HepG2 (cell line): ENCODE measurements around the gene ANKRD11. TPM values are rescaled to one million over a fixed set of nuclear protein-coding genes. Genes with fewer than 3 reads are reported as not detected.

ENCODE experiments used
- FOSL2 ChIP-seq: sonication (generic); formaldehyde crosslinking; IDR thresholded peaks from 2 replicates; pipeline ENCODE4 v1.4.0; 2020; ENCODE audit warnings: missing genetic modification reagents
- HNRNPH1 ChIP-seq: fragments of 200-400 bp; formaldehyde crosslinking; optimal IDR thresholded peaks from 2 replicates; pipeline ENCODE3; 2017; ENCODE audit warnings: mild to moderate bottlenecking, low read depth, low read length
- TBL1XR1 ChIP-seq: fragments of 150-350 bp; IDR thresholded peaks from 2 replicates; pipeline ENCODE4 v1.6.1; 2014; ENCODE audit warnings: borderline replicate concordance, low read length; ENCODE audit not compliant: partially characterized antibody
- THYN1 ChIP-seq: sonication (generic); formaldehyde crosslinking; IDR thresholded peaks from 2 replicates; pipeline ENCODE4 v1.8.1; 2023; ENCODE audit warnings: low read depth, mild to moderate bottlenecking, moderate library complexity, missing genetic modification reagents, borderline replicate concordance
- ZNF12 ChIP-seq: sonication (generic); formaldehyde crosslinking; IDR thresholded peaks from 2 replicates; pipeline ENCODE4 v1.5.0; 2020; ENCODE audit warnings: missing genetic modification reagents
- ZNF326 ChIP-seq: sonication (generic); formaldehyde crosslinking; IDR thresholded peaks from 2 replicates; pipeline ENCODE4 v1.4.0; 2020; ENCODE audit warnings: missing genetic modification reagents, borderline replicate concordance
- ZNF446 ChIP-seq: sonication (generic); formaldehyde crosslinking; IDR thresholded peaks from 2 replicates; pipeline ENCODE4 v1.5.0; 2020; ENCODE audit warnings: mild to moderate bottlenecking, missing genetic modification reagents
- ZNF510 ChIP-seq: sonication (generic); formaldehyde crosslinking; IDR thresholded peaks from 2 replicates; pipeline ENCODE4 v1.4.0; 2020; ENCODE audit warnings: low read depth, mild to moderate bottlenecking, missing genetic modification reagents
- ZNF749 ChIP-seq: sonication (generic); formaldehyde crosslinking; IDR thresholded peaks from 2 replicates; pipeline ENCODE4 v1.8.0; 2022; ENCODE audit warnings: mild to moderate bottlenecking, missing genetic modification reagents, moderate library complexity, borderline replicate concordance
- polyA plus RNA-seq, 8 experiments: library from polyadenylated mRNA; depleted of rRNA in 3 of 8; stranded (reverse) in 7 of 8; unstranded in 1 of 8; fragments of >200 nt; fragmentation: Illumina TruSeq in 4 of 8; extraction: Trizol in 4 of 8; gene quantifications; 2 replicates each; pipeline versions ENCODE4 v1.2.1 to v1.2.3, GENCODE V29; 2011 to 2016; ENCODE audit warnings: low read depth in 4 of 8, missing spikeins in 1 of 8, mixed read lengths in 1 of 8; ENCODE audit not compliant: insufficient read depth in 1 of 8
- total RNA-seq, 5 experiments: library from RNA; depleted of rRNA; stranded (reverse); fragments of >200 nt; fragmentation: Illumina TruSeq; extraction: Trizol; gene quantifications; 2 replicates each; pipeline ENCODE4 v1.2.3, GENCODE V29; 2016; ENCODE audit warnings: low read depth in 1 of 5
- TF ChIP-seq, protein P1 (sequence below), 2 experiments: sonication (generic) in 1 of 2; formaldehyde crosslinking in 1 of 2; IDR thresholded peaks; 2 replicates each; pipeline versions ENCODE4 v1.6.1 to v1.9.0; 2014 to 2022; ENCODE audit warnings: antibody characterized with exemption in 1 of 2, borderline replicate concordance in 1 of 2, inconsistent platforms in 1 of 2, low read depth in 1 of 2, missing genetic modification reagents in 1 of 2
- TF ChIP-seq, protein P2 (sequence below), 2 experiments: sonication (generic) in 1 of 2; formaldehyde crosslinking in 1 of 2; IDR thresholded peaks; 2 replicates each; pipeline versions ENCODE4 v1.4.0 to v1.6.1; 2018 to 2020; ENCODE audit warnings: missing genetic modification reagents in 2 of 2, borderline replicate concordance in 1 of 2, low read depth in 1 of 2, mild to moderate bottlenecking in 1 of 2, missing biosample characterization in 1 of 2
- TF ChIP-seq, protein P3 (sequence below): sonication (generic); formaldehyde crosslinking; IDR thresholded peaks from 2 replicates; pipeline ENCODE4 v1.4.0; 2020; ENCODE audit warnings: missing genetic modification reagents, mild to moderate bottlenecking, borderline replicate concordance
- TF ChIP-seq, protein P4 (sequence below): sonication (generic); formaldehyde crosslinking; IDR thresholded peaks from 2 replicates; pipeline ENCODE4 v1.9.0; 2022; ENCODE audit warnings: low read depth, missing genetic modification reagents
- TF ChIP-seq, protein P5 (sequence below): sonication (generic); formaldehyde crosslinking; IDR thresholded peaks from 2 replicates; pipeline ENCODE4 v1.5.1; 2020; ENCODE audit warnings: mild to moderate bottlenecking, moderate library complexity, missing genetic modification reagents

Gene ANKRD11
- total and polyA plus RNA-seq, 2 of the 13 experiments (the other 11 are each of a cell fraction or from before 2014, with no cell fraction given) = 21.4 to 38.4 TPM

DNA sequence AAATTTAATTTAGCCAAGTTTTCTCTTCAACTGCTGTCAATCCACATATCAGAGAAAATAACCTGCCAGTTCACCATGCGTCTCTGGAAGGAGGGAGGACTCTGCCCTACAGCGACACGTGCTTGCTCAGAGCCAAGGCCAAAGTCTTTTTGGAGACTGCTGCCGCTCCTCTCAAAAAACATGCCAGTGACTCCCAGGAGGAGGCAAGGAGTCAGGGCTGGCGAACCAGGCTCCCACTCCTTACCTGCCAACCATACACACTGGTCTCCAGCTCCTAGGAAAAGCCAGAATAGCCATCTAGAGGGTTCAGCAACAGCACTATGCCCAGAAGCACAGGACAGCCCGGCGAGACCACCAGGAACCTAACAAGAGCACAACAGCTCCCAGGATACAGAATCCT lies 73.0 kb downstream of the ANKRD11 start (continued):
- TF ChIP-seq ZNF749 = peak; percentile 40; the same call in 1 of the 2 replicates
- TF ChIP-seq FOSL2 (CRISPR knock-in tag) = no peak
- TF ChIP-seq HNRNPH1 = no peak
- TF ChIP-seq, protein P1, sequence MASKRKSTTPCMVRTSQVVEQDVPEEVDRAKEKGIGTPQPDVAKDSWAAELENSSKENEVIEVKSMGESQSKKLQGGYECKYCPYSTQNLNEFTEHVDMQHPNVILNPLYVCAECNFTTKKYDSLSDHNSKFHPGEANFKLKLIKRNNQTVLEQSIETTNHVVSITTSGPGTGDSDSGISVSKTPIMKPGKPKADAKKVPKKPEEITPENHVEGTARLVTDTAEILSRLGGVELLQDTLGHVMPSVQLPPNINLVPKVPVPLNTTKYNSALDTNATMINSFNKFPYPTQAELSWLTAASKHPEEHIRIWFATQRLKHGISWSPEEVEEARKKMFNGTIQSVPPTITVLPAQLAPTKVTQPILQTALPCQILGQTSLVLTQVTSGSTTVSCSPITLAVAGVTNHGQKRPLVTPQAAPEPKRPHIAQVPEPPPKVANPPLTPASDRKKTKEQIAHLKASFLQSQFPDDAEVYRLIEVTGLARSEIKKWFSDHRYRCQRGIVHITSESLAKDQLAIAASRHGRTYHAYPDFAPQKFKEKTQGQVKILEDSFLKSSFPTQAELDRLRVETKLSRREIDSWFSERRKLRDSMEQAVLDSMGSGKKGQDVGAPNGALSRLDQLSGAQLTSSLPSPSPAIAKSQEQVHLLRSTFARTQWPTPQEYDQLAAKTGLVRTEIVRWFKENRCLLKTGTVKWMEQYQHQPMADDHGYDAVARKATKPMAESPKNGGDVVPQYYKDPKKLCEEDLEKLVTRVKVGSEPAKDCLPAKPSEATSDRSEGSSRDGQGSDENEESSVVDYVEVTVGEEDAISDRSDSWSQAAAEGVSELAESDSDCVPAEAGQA (IDR thresholded peaks at IDR 0.05; ENCODE audit: low read depth) = 0 out of 2 replicates have a peak, but pooled peaks have one; percentile 35
- TF ChIP-seq, protein P1 (CRISPR knock-in tag; IDR thresholded peaks at IDR 0.05; ENCODE audit: borderline replicate concordance) = no peak
- TF ChIP-seq, protein P2, sequence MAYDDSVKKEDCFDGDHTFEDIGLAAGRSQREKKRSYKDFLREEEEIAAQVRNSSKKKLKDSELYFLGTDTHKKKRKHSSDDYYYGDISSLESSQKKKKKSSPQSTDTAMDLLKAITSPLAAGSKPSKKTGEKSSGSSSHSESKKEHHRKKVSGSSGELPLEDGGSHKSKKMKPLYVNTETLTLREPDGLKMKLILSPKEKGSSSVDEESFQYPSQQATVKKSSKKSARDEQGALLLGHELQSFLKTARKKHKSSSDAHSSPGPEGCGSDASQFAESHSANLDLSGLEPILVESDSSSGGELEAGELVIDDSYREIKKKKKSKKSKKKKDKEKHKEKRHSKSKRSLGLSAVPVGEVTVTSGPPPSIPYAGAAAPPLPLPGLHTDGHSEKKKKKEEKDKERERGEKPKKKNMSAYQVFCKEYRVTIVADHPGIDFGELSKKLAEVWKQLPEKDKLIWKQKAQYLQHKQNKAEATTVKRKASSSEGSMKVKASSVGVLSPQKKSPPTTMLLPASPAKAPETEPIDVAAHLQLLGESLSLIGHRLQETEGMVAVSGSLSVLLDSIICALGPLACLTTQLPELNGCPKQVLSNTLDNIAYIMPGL (CRISPR knock-in tag; IDR thresholded peaks at IDR 0.05; ENCODE audit: borderline replicate concordance in 1 of 2, low read depth in 1 of 2) = no peak
- TF ChIP-seq, protein P3, sequence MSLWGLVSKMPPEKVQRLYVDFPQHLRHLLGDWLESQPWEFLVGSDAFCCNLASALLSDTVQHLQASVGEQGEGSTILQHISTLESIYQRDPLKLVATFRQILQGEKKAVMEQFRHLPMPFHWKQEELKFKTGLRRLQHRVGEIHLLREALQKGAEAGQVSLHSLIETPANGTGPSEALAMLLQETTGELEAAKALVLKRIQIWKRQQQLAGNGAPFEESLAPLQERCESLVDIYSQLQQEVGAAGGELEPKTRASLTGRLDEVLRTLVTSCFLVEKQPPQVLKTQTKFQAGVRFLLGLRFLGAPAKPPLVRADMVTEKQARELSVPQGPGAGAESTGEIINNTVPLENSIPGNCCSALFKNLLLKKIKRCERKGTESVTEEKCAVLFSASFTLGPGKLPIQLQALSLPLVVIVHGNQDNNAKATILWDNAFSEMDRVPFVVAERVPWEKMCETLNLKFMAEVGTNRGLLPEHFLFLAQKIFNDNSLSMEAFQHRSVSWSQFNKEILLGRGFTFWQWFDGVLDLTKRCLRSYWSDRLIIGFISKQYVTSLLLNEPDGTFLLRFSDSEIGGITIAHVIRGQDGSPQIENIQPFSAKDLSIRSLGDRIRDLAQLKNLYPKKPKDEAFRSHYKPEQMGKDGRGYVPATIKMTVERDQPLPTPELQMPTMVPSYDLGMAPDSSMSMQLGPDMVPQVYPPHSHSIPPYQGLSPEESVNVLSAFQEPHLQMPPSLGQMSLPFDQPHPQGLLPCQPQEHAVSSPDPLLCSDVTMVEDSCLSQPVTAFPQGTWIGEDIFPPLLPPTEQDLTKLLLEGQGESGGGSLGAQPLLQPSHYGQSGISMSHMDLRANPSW (CRISPR knock-in tag) = 0 out of 2 replicates have a peak, but pooled peaks have one; percentile 72
- TF ChIP-seq THYN1 (CRISPR knock-in tag) = no peak
- no peak for TF ChIP-seq TBL1XR1
- no peak for TF ChIP-seq ZNF510 (CRISPR knock-in tag)
- TF ChIP-seq ZNF326 (CRISPR knock-in tag) = no peak
- no peak for TF ChIP-seq ZNF446 (CRISPR knock-in tag)
- TF ChIP-seq, protein P4, sequence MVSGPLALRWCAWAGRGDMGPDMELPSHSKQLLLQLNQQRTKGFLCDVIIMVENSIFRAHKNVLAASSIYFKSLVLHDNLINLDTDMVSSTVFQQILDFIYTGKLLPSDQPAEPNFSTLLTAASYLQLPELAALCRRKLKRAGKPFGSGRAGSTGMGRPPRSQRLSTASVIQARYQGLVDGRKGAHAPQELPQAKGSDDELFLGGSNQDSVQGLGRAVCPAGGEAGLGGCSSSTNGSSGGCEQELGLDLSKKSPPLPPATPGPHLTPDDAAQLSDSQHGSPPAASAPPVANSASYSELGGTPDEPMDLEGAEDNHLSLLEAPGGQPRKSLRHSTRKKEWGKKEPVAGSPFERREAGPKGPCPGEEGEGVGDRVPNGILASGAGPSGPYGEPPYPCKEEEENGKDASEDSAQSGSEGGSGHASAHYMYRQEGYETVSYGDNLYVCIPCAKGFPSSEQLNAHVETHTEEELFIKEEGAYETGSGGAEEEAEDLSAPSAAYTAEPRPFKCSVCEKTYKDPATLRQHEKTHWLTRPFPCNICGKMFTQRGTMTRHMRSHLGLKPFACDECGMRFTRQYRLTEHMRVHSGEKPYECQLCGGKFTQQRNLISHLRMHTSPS = no peak
- TF ChIP-seq ZNF12 (CRISPR knock-in tag) = no peak
- TF ChIP-seq, protein P5, sequence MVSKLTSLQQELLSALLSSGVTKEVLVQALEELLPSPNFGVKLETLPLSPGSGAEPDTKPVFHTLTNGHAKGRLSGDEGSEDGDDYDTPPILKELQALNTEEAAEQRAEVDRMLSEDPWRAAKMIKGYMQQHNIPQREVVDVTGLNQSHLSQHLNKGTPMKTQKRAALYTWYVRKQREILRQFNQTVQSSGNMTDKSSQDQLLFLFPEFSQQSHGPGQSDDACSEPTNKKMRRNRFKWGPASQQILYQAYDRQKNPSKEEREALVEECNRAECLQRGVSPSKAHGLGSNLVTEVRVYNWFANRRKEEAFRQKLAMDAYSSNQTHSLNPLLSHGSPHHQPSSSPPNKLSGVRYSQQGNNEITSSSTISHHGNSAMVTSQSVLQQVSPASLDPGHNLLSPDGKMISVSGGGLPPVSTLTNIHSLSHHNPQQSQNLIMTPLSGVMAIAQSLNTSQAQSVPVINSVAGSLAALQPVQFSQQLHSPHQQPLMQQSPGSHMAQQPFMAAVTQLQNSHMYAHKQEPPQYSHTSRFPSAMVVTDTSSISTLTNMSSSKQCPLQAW (CRISPR knock-in tag) = no peak; the same call in 1 of the 2 replicates
